Inferior parietal cortex (tissue), 1 donor: ENCODE measurements around the gene ODR4.
"Not testable (repeated sequence)": the region's sequence is repeated elsewhere in the genome, so short reads cannot be mapped to it uniquely, and the experiment has no call there.

Source experiments
- DNase-seq: peaks from one replicate; pipeline ENCODE4 v3.0.0-alpha.2; 2016; ENCODE audit errors: extremely low spot score

Gene ODR4

GRCh38 chr1:186375152-186375928 is at the start of gene ODR4, which contains the start of gene TPR:
Gene ODR4 (plus strand): TSS chr1:186375838. CDS start chr1:186379786, 3,948 bp downstream.
Gene TPR (minus strand): TSS chr1:186375253. CDS start chr1:186375028, 225 bp downstream.
- DNase-seq = peak; percentile 98

GRCh38 chr1:186326009-186326408 is 49.6 kb upstream of the ODR4 start:
- no peak for DNase-seq

- DNase-seq = no peak
These were observed 48.3 kb upstream of the ODR4 start for GRCh38 chr1:186327331-186327730.

- DNase-seq = no peak
These were observed 44.9 kb upstream of the ODR4 start for GRCh38 chr1:186330758-186331157.

GRCh38 chr1:186337554-186337953 is 38.1 kb upstream of the ODR4 start:
- DNase-seq = no peak

- DNase-seq = no peak
These were observed 34.9 kb upstream of the ODR4 start for GRCh38 chr1:186340772-186341171.

GRCh38 chr1:186347837-186348691 is 27.6 kb upstream of the ODR4 start:
- DNase-seq = not testable (repeated sequence)

- DNase-seq = peak; percentile 27
These were observed 1.1 kb upstream of the ODR4 start for GRCh38 chr1:186374303-186375151.

- no peak for DNase-seq
These were observed 286 bp downstream of the ODR4 start for GRCh38 chr1:186375929-186376319.

- no peak for DNase-seq
These were observed 11.2 kb downstream of the ODR4 start for GRCh38 chr1:186386725-186387383.

- DNase-seq = no peak
These were observed 15.3 kb downstream of the ODR4 start for GRCh38 chr1:186390925-186391324.

- no peak for DNase-seq
These were observed 16.2 kb downstream of the ODR4 start for GRCh38 chr1:186391841-186392240.

- DNase-seq = not testable (repeated sequence)
These were observed 17.1 kb downstream of the ODR4 start for GRCh38 chr1:186392711-186393110.

GRCh38 chr1:186401446-186401845 is 25.8 kb downstream of the ODR4 start:
- not testable (repeated sequence) for DNase-seq

GRCh38 chr1:186403632-186404031 is 28.0 kb downstream of the ODR4 start:
- no peak for DNase-seq

- peak; percentile 72 for DNase-seq
These were observed 28.9 kb downstream of the ODR4 start for GRCh38 chr1:186404454-186405051.

GRCh38 chr1:186409091-186409490 is 33.5 kb downstream of the ODR4 start:
- no peak for DNase-seq

- DNase-seq = no peak
These were observed 37.7 kb downstream of the ODR4 start for GRCh38 chr1:186413319-186413718.

GRCh38 chr1:186418503-186418902 is 42.9 kb downstream of the ODR4 start:
- DNase-seq = no peak

GRCh38 chr1:186420311-186420710 is 44.7 kb downstream of the ODR4 start:
- DNase-seq = no peak

GRCh38 chr1:186420923-186421322 is 45.3 kb downstream of the ODR4 start:
- no peak for DNase-seq
